ENCODE data around the gene RRM1.
A peak's percentile ranks its signal among the peaks of the same experiment; 100 is the strongest.
"Not testable (repeated sequence)": the region's sequence is repeated elsewhere in the genome, so short reads cannot be mapped to it uniquely, and the experiment has no call there.

The RRM1 gene

GRCh38 chr11:4118107-4118506 lies 23.5 kb downstream of the RRM1 start:
- TF ChIP-seq JUND (IDR thresholded peaks at IDR 0.05; ENCODE audit: low read depth): no peak
- no peak for DNase-seq (ENCODE audit: low read depth in 1 of 2, low spot score in 1 of 2)
- in situ Hi-C loops (cut with HindIII; ENCODE audit: low pct_unique_long_range_greater_than_20kb, low sequenced_read_pairs): no loop called here

GRCh38 chr11:4123218-4123617 lies 28.6 kb downstream of the RRM1 start:
- no peak for TF ChIP-seq JUND (IDR thresholded peaks at IDR 0.05; ENCODE audit: low read depth)
- in situ Hi-C loops (cut with HindIII; ENCODE audit: low pct_unique_long_range_greater_than_20kb, low sequenced_read_pairs): no loop called here
- DNase-seq (ENCODE audit: low read depth in 1 of 2, low spot score in 1 of 2): peak in 1 of 2 experiments; percentile 0

- DNase-seq (ENCODE audit: low read depth in 1 of 2, low spot score in 1 of 2): no peak
- in situ Hi-C loops (cut with HindIII; ENCODE audit: low pct_unique_long_range_greater_than_20kb, low sequenced_read_pairs): no loop called here
- TF ChIP-seq JUND (IDR thresholded peaks at IDR 0.05; ENCODE audit: low read depth): no peak
Measured at GRCh38 chr11:4125141-4125540, 30.5 kb downstream of the RRM1 start.

GRCh38 chr11:4127357-4127756 lies 32.8 kb downstream of the RRM1 start:
- no peak for TF ChIP-seq JUND (IDR thresholded peaks at IDR 0.05; ENCODE audit: low read depth)
- DNase-seq (ENCODE audit: low read depth in 1 of 2, low spot score in 1 of 2): no peak
- in situ Hi-C loops (cut with HindIII; ENCODE audit: low pct_unique_long_range_greater_than_20kb, low sequenced_read_pairs): no loop called here

GRCh38 chr11:4130219-4130618 lies 35.6 kb downstream of the RRM1 start:
- DNase-seq (ENCODE audit: low read depth in 1 of 2, low spot score in 1 of 2); in situ Hi-C loops (cut with HindIII; ENCODE audit: low pct_unique_long_range_greater_than_20kb, low sequenced_read_pairs): not testable (repeated sequence)

GRCh38 chr11:4134806-4135205 lies 40.2 kb downstream of the RRM1 start:
- TF ChIP-seq JUND (IDR thresholded peaks at IDR 0.05; ENCODE audit: low read depth): no peak
- DNase-seq (ENCODE audit: low read depth in 1 of 2, low spot score in 1 of 2): no peak

GRCh38 chr11:4138497-4138896 lies 43.9 kb downstream of the RRM1 start:
- in situ Hi-C loops (cut with HindIII; ENCODE audit: low pct_unique_long_range_greater_than_20kb, low sequenced_read_pairs): no loop called here
- no peak for DNase-seq (ENCODE audit: low read depth in 1 of 2, low spot score in 1 of 2)

More at GRCh38 chr11:4134806-4135205, 40.2 kb downstream of the RRM1 start:
- in situ Hi-C loops (cut with HindIII; ENCODE audit: low pct_unique_long_range_greater_than_20kb, low sequenced_read_pairs): no loop called here

GRCh38 chr11:4140067-4140636 lies 45.6 kb downstream of the RRM1 start:
- no peak for TF ChIP-seq JUND (IDR thresholded peaks at IDR 0.05; ENCODE audit: low read depth)
- no peak for DNase-seq (ENCODE audit: low read depth in 1 of 2, low spot score in 1 of 2)
- in situ Hi-C loops (cut with HindIII; ENCODE audit: low pct_unique_long_range_greater_than_20kb, low sequenced_read_pairs): no loop called here

More at GRCh38 chr11:4138497-4138896, 43.9 kb downstream of the RRM1 start:
- TF ChIP-seq JUND (IDR thresholded peaks at IDR 0.05; ENCODE audit: low read depth): no peak

GRCh38 chr11:4146070-4146771 lies 51.6 kb downstream of the RRM1 start:
- DNase-seq (ENCODE audit: low read depth in 1 of 2, low spot score in 1 of 2): no peak
- TF ChIP-seq JUND (IDR thresholded peaks at IDR 0.05; ENCODE audit: low read depth): no peak
- in situ Hi-C loops (cut with HindIII; ENCODE audit: low pct_unique_long_range_greater_than_20kb, low sequenced_read_pairs): no loop called here

- no peak for DNase-seq (ENCODE audit: low read depth in 1 of 2, low spot score in 1 of 2)
- in situ Hi-C loops (cut with HindIII; ENCODE audit: low pct_unique_long_range_greater_than_20kb, low sequenced_read_pairs): no loop called here
- TF ChIP-seq JUND (IDR thresholded peaks at IDR 0.05; ENCODE audit: low read depth): no peak
Measured at GRCh38 chr11:4146772-4147098, 52.1 kb downstream of the RRM1 start.

- no peak for TF ChIP-seq JUND (IDR thresholded peaks at IDR 0.05; ENCODE audit: low read depth)
- no peak for DNase-seq (ENCODE audit: low read depth in 1 of 2, low spot score in 1 of 2)
- in situ Hi-C loops (cut with HindIII; ENCODE audit: low pct_unique_long_range_greater_than_20kb, low sequenced_read_pairs): no loop called here
Measured at GRCh38 chr11:4154503-4154902, 59.9 kb downstream of the RRM1 start.

- DNase-seq (ENCODE audit: low read depth in 1 of 2, low spot score in 1 of 2): no peak
- TF ChIP-seq JUND (IDR thresholded peaks at IDR 0.05; ENCODE audit: low read depth): no peak
- in situ Hi-C loops (cut with HindIII; ENCODE audit: low pct_unique_long_range_greater_than_20kb, low sequenced_read_pairs): no loop called here
Measured at GRCh38 chr11:4156571-4156970, 62.0 kb downstream of the RRM1 start.

GRCh38 chr11:4158818-4159217 lies 64.2 kb downstream of the RRM1 start:
- in situ Hi-C loops (cut with HindIII; ENCODE audit: low pct_unique_long_range_greater_than_20kb, low sequenced_read_pairs); DNase-seq (ENCODE audit: low read depth in 1 of 2, low spot score in 1 of 2): not testable (repeated sequence)

- no peak for DNase-seq (ENCODE audit: low read depth in 1 of 2, low spot score in 1 of 2)
- no peak for TF ChIP-seq JUND (IDR thresholded peaks at IDR 0.05; ENCODE audit: low read depth)
- in situ Hi-C loops (cut with HindIII; ENCODE audit: low pct_unique_long_range_greater_than_20kb, low sequenced_read_pairs): no loop called here
Measured at GRCh38 chr11:4161305-4161704, 66.7 kb downstream of the RRM1 start.

Measured in T47D (cell line).